ENCODE results near the gene ZC3H12D.
A peak's percentile ranks its signal among the peaks of the same experiment; 100 is the strongest.

The ZC3H12D gene

GRCh38 chr6:149452037-149452939 is 32.5 kb downstream of the ZC3H12D start:
- WGBS, 2 experiments = 89 to 92% methylated on average over 13 of the region's 13 CpGs
- Histone ChIP-seq H3K4me3 (ENCODE audit: insufficient read depth, low read depth, low read length) (no peak overlapping the region), H3K27me3 (ENCODE audit: control insufficient read depth, insufficient read depth, low read length, poor library complexity, severe bottlenecking) (peaks cover 43% of the 10 kb centered on the region), H3K4me1 (ENCODE audit: control insufficient read depth, insufficient read depth, low read length) (peaks cover 4% of the 10 kb centered on the region), H3K9me3 (ENCODE audit: control insufficient read depth, low read length) (no peaks in the 10 kb centered on the region), H3K27ac (ENCODE audit: insufficient read depth, low read depth, low read length, poor library complexity, severe bottlenecking) (no peak overlapping the region), H3K36me3 (ENCODE audit: control insufficient read depth, insufficient read depth, low read length) (no peaks in the 10 kb centered on the region)

- no peaks in the 10 kb centered on the region for H3K36me3 ChIP-seq (ENCODE audit: control insufficient read depth, insufficient read depth, low read length)
- H3K4me3 ChIP-seq (ENCODE audit: insufficient read depth, low read depth, low read length) = peak overlapping the region; percentile 40
- 33% methylated on average over 47 of the region's 47 CpGs for WGBS, 2 experiments
- H3K27ac ChIP-seq (ENCODE audit: insufficient read depth, low read depth, low read length, poor library complexity, severe bottlenecking) = no peak overlapping the region
- H3K27me3 ChIP-seq (ENCODE audit: control insufficient read depth, insufficient read depth, low read length, poor library complexity, severe bottlenecking) = peaks cover 43% of the 10 kb centered on the region
- H3K9me3 ChIP-seq (ENCODE audit: control insufficient read depth, low read length) = no peaks in the 10 kb centered on the region
- peaks cover 4% of the 10 kb centered on the region for H3K4me1 ChIP-seq (ENCODE audit: control insufficient read depth, insufficient read depth, low read length)
Observed at GRCh38 chr6:149451376-149452036, 33.3 kb downstream of the ZC3H12D start.

- H3K4me1 ChIP-seq (ENCODE audit: control insufficient read depth, insufficient read depth, low read length) = peaks cover 4% of the 10 kb centered on the region
- WGBS, 2 experiments = 9% methylated on average over 89 of the region's 89 CpGs
- H3K9me3 ChIP-seq (ENCODE audit: control insufficient read depth, low read length) = no peaks in the 10 kb centered on the region
- peaks cover 43% of the 10 kb centered on the region for H3K27me3 ChIP-seq (ENCODE audit: control insufficient read depth, insufficient read depth, low read length, poor library complexity, severe bottlenecking)
- H3K4me3 ChIP-seq (ENCODE audit: insufficient read depth, low read depth, low read length) = peak overlapping the region; percentile 40
- no peak overlapping the region for H3K27ac ChIP-seq (ENCODE audit: insufficient read depth, low read depth, low read length, poor library complexity, severe bottlenecking)
- H3K36me3 ChIP-seq (ENCODE audit: control insufficient read depth, insufficient read depth, low read length) = no peaks in the 10 kb centered on the region
Observed at GRCh38 chr6:149450679-149451375, 34.0 kb downstream of the ZC3H12D start.

- peaks cover 4% of the 10 kb centered on the region for H3K4me1 ChIP-seq (ENCODE audit: control insufficient read depth, insufficient read depth, low read length)
- no peaks in the 10 kb centered on the region for H3K9me3 ChIP-seq (ENCODE audit: control insufficient read depth, low read length)
- WGBS, 2 experiments = 92% methylated on average over 14 of the region's 14 CpGs
- H3K4me3 ChIP-seq (ENCODE audit: insufficient read depth, low read depth, low read length) = peak overlapping the region; percentile 40
- no peaks in the 10 kb centered on the region for H3K36me3 ChIP-seq (ENCODE audit: control insufficient read depth, insufficient read depth, low read length)
- no peak overlapping the region for H3K27ac ChIP-seq (ENCODE audit: insufficient read depth, low read depth, low read length, poor library complexity, severe bottlenecking)
- peaks cover 43% of the 10 kb centered on the region for H3K27me3 ChIP-seq (ENCODE audit: control insufficient read depth, insufficient read depth, low read length, poor library complexity, severe bottlenecking)
Observed at GRCh38 chr6:149449831-149450678, 34.8 kb downstream of the ZC3H12D start.

- Histone ChIP-seq H3K4me1 (ENCODE audit: control insufficient read depth, insufficient read depth, low read length) (peaks cover 4% of the 10 kb centered on the region), H3K36me3 (ENCODE audit: control insufficient read depth, insufficient read depth, low read length) (no peaks in the 10 kb centered on the region), H3K9me3 (ENCODE audit: control insufficient read depth, low read length) (no peaks in the 10 kb centered on the region), H3K27ac (ENCODE audit: insufficient read depth, low read depth, low read length, poor library complexity, severe bottlenecking) (no peak overlapping the region), H3K4me3 (ENCODE audit: insufficient read depth, low read depth, low read length) (no peak overlapping the region), H3K27me3 (ENCODE audit: control insufficient read depth, insufficient read depth, low read length, poor library complexity, severe bottlenecking) (peaks cover 43% of the 10 kb centered on the region)
- WGBS, 2 experiments = 91 to 92% methylated on average over 5 of the region's 5 CpGs
Observed at GRCh38 chr6:149448821-149449453, 35.9 kb downstream of the ZC3H12D start.

GRCh38 chr6:149446791-149447376 is 37.9 kb downstream of the ZC3H12D start:
- H3K27me3 ChIP-seq (ENCODE audit: control insufficient read depth, insufficient read depth, low read length, poor library complexity, severe bottlenecking) = peaks cover 29% of the 10 kb centered on the region
- no peak overlapping the region for H3K4me3 ChIP-seq (ENCODE audit: insufficient read depth, low read depth, low read length)
- H3K36me3 ChIP-seq (ENCODE audit: control insufficient read depth, insufficient read depth, low read length) = no peaks in the 10 kb centered on the region
- H3K9me3 ChIP-seq (ENCODE audit: control insufficient read depth, low read length) = no peaks in the 10 kb centered on the region
- WGBS, 2 experiments = 88 to 93% methylated on average over 5 of the region's 5 CpGs
- H3K27ac ChIP-seq (ENCODE audit: insufficient read depth, low read depth, low read length, poor library complexity, severe bottlenecking) = no peak overlapping the region
- peaks cover 4% of the 10 kb centered on the region for H3K4me1 ChIP-seq (ENCODE audit: control insufficient read depth, insufficient read depth, low read length)

- H3K27me3 ChIP-seq (ENCODE audit: control insufficient read depth, insufficient read depth, low read length, poor library complexity, severe bottlenecking) = peaks cover 16% of the 10 kb centered on the region
- H3K36me3 ChIP-seq (ENCODE audit: control insufficient read depth, insufficient read depth, low read length) = no peaks in the 10 kb centered on the region
- no peak overlapping the region for H3K27ac ChIP-seq (ENCODE audit: insufficient read depth, low read depth, low read length, poor library complexity, severe bottlenecking)
- WGBS, 2 experiments = 93 to 94% methylated on average over 7 of the region's 7 CpGs
- H3K9me3 ChIP-seq (ENCODE audit: control insufficient read depth, low read length) = no peaks in the 10 kb centered on the region
- no peaks in the 10 kb centered on the region for H3K4me1 ChIP-seq (ENCODE audit: control insufficient read depth, insufficient read depth, low read length)
- H3K4me3 ChIP-seq (ENCODE audit: insufficient read depth, low read depth, low read length) = no peak overlapping the region
Observed at GRCh38 chr6:149445573-149445972, 39.2 kb downstream of the ZC3H12D start.

GRCh38 chr6:149445095-149445466 is 39.7 kb downstream of the ZC3H12D start:
- Histone ChIP-seq H3K4me3 (ENCODE audit: insufficient read depth, low read depth, low read length) (no peak overlapping the region), H3K9me3 (ENCODE audit: control insufficient read depth, low read length) (no peaks in the 10 kb centered on the region), H3K27me3 (ENCODE audit: control insufficient read depth, insufficient read depth, low read length, poor library complexity, severe bottlenecking) (peaks cover 11% of the 10 kb centered on the region), H3K36me3 (ENCODE audit: control insufficient read depth, insufficient read depth, low read length) (no peaks in the 10 kb centered on the region), H3K4me1 (ENCODE audit: control insufficient read depth, insufficient read depth, low read length) (no peaks in the 10 kb centered on the region), H3K27ac (ENCODE audit: insufficient read depth, low read depth, low read length, poor library complexity, severe bottlenecking) (no peak overlapping the region)
- WGBS, 2 experiments = 93 to 95% methylated on average over 6 of the region's 6 CpGs

All from ectodermal cell (in vitro differentiated cells).